Stimulated activated CD4-positive, alpha-beta T cell treated with anti-CD3 and anti-CD28 coated beads, Interleukin-1b, Interleukin-23, amount 100 ng/mL, for 4 hours (primary cell): ENCODE measurements around the gene LURAP1L.

Source experiments
- DNase-seq, 2 donors: peaks; one replicate each; pipeline ENCODE4 v3.0.0-alpha.2; 2020; ENCODE audit warnings: low read depth in 2 of 2

LURAP1L gene, protein sequence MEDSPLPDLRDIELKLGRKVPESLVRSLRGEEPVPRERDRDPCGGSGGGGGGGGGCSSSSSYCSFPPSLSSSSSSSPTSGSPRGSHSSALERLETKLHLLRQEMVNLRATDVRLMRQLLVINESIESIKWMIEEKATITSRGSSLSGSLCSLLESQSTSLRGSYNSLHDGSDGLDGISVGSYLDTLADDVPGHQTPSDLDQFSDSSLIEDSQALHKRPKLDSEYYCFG

DNA sequence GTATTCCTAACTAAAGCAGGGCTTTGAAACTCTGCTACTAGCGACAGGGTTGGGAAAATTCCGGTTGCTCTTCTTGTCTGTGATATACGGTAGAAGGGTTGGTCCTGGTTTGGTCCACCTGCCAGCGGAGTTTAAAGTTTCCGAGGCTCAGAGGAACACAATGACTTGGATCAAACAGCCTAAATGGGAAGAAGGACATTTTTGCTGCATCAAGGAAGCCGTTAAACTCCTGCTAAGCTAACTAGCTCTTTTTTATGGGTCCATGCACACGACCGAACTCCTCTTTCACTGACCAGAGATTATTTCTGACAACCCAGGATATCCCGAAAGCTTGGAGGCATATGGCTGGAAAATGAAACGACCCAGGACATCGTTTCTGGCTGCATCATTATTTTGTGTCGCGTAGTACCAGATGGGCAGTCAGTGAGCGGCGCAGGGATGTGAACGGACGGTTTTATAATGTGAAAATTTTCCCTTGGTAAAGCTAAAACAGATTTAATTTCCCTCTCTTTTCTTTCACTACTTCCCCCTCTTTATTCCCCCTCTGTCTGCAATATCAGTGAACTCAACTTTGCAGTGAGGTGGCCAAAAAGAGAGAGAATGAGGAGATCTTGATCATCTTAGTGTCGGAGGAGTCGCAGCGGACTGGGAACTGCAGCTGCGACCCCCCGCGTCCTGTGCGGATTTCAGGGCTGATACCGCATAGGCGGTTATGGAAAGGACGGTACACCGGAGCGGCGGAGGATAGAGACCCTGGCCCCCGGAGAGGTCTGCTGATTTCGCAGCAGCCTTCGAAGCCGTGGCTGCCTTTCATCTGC lies at the start of gene LURAP1L:
LURAP1L (plus strand) TSS at position 160 of the 818 bp plus-strand sequence. CDS start 696 bp downstream, outside the sequence.
- DNase-seq, result no peak

DNA sequence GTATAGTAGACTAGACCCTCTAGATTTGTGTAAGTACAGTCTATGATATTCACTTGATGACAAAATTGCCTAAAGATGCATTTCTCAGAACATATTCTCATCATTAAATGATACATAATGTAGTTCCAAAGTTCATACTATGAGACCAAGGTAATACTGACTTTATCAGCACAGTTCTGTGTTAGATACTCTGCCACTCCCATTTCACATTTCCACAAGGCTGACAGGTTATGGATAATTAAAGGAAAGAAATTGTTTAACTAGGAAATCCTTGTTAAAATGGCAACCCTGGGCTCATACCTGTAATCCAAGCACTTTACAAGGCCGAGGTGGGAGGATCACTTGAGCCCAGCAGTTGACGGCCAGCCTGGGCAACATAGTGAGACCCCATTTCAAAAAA lies 48.0 kb upstream of the LURAP1L start:
- DNase-seq, result no peak

DNA sequence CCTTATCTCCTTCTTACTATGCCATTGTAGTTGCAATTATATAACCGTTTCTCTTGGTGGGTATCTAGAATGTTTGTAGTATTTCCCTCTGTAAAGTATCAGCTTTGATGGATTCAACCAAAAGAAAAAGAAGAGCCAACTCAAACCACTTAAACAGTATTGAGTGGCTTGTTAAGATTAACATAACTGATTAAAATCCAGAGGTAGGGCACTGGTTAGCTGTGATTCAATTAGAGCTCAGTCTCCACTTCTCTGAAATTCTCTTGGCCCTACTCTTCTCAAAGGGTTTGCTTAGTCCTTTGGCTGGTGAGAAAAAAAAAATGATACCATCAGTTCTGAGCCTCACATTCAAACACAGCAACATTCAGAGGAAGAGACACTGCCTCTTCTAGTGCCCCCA lies 44.6 kb upstream of the LURAP1L start:
- DNase-seq, result no peak

DNA sequence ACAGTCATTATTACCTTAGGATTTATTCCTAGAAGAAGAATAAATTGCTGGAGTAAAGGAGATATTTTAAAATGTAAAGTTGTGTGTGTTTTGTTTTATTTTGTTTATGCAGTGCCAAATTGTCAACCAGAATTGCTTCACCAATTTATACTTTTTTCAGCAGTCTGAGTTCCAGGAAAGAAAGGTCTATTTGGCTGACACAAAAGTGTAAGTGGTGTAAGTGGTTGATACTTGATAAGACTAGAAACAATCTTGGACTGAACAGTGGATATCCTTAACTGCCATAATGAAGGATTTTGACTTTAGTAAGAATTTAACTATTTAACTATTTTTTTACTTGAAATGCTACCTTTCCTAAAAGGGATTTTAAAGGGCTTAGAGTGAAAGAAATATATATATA lies 43.9 kb upstream of the LURAP1L start:
- no peak for DNase-seq

DNA sequence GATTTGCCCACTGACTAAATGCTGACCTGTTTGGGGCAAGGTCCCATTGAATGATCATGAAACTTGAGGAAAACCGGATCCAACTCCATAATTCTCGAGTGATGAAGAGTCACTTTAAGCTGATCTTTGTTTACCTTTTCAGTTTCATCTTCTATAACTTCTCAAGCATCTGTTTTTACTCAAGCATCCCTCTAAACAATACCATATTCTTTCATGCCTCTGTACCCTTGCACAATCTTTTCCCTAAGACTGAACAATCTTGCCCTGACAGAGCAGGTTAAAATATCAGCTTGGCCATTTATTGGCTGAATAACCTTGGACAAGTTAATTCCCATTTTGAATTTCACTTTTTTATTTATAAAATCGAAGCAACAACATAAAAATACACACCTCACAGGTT lies 41.8 kb upstream of the LURAP1L start:
- DNase-seq, result no peak

DNA sequence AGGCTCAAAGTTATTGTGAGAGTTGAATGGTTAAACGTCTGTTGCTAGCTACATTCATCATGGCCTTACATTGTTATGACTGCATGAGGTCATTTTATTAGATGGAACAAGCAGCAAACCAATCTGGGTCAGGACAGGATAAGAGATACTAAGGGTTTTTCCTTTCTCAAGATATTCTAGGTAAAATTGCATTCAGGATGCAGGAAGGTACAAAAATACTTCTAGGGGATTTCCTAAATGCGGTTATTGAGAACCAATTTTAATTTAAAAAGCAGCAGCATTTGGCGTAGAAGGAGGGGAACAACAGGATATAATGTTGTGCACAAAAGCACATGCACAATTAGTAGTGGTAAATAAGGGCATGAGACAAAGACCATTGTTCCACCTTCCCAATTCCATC lies 39.2 kb upstream of the LURAP1L start:
- DNase-seq, result no peak

DNA sequence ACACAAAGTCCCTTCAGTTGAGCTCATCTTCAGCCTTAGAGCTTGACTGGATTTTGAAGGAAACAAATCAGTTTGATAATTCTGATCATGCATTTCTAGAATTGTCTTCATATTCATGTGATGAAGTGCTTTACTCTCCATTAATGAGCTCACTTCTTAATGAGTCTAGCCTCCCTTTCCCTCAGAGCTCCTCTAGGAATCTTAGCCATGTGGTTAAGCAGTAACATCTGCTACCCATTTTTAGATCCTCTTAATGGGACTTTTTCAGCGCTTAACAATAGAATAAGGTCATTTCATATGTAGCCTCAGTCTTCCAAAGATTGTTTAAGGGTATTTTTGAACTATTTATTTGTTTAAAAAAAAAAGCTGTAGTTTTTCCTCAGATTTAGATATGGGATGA lies 36.9 kb upstream of the LURAP1L start:
- no peak for DNase-seq

DNA sequence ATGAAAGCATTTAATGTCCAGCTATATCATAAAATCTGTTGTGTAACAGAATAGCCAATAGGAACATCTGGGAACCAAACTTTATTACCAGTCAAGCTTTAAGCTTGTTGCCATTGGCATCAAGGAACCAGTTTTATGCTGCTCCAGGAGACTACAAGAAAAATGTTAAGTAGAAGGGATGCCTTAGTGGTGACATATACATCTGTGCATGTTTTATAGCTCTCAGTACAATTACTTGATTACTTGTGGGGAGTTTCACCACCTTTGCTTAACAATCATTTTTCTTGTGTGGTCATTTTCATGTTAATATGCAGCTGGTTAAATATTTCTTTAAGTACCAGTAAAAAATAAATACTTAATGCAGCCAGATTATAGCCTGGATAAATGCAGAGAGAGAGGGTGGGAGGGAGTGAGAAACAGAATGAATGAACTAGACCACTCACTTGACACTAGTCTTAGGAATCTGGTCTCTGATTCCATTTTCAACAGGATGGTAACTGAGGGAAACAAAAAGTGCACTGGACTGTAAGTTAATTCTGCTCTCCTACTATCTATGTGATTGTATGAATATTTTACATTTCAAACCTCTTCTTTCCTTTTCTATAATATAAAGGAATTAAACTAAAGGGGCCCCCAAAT lies 35.7 kb upstream of the LURAP1L start:
- DNase-seq, result no peak

DNA sequence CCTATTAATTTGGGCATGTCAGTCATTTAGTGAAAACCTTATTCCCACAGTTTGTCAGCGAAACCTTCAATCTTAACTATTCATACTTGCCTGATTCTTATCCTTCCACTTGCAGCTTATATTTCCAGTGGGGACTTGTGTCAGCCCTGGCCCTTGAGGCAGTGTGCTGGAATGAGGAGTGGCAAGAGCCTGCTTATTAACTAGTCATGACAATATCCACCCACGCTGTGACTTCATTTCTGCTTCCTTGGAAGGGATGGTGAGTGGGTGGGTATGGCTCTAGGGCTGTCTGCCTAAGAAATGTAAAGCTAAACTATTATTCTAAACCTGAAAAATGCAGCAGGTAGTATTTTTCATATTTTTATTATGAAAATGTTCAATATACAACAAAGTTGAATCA lies 34.0 kb upstream of the LURAP1L start:
- DNase-seq, result no peak

DNA sequence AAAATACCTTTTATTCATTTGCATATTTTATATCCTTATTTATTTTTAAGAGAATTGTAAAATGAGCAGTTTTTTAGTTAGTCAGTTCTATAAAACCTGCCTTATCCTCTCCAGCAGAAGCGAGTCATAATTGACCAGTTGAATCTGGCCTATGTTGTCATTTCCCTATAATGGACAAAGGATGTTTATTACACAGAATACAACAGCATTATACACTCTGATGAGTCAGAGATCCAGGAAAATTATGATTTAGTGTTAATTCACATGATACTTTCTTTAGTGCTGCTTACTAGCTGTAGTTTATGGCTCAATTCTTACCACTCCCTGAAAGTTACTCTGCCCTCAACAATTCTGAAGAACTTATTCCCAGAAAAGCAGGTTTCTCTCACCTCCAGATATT lies 26.8 kb upstream of the LURAP1L start:
- no peak for DNase-seq

DNA sequence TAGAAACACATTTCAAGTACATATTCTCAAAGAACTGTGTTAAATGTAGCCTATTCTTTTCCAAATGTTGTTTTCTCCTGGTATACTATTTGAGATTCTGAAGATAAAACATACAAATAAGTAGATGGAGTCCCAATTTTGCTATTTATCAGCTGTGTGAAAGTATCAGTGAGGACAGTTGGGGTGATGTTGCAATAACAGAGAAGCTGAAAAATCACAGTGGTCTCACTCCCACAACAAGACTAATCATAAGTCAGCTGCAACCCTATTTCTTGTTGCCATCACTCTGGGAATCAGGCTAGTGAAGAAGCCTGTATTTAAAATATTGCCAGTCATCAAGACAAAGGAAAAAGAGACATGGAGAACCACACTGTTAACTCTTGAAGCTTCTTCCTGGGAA lies 25.9 kb upstream of the LURAP1L start:
- DNase-seq, result no peak

DNA sequence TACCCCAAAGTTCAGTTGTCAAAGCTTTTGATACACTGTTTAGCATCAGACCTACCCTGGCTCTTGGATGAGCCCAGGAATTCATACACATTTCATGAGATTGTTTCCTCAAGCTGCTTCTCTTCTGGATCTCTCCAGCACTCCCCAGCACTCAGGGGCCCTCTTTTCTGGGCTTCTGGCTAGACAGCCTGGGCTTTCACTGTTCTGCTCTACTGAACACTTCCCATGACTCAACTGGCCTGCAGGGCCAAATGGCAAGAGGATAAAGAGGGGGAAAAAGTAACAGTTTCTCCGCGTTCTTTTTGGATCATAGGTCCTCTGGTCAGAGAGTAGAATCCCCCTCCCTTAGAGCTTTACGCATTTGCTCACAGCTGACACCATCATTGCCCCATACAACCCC lies 20.9 kb upstream of the LURAP1L start:
- DNase-seq, result no peak

DNA sequence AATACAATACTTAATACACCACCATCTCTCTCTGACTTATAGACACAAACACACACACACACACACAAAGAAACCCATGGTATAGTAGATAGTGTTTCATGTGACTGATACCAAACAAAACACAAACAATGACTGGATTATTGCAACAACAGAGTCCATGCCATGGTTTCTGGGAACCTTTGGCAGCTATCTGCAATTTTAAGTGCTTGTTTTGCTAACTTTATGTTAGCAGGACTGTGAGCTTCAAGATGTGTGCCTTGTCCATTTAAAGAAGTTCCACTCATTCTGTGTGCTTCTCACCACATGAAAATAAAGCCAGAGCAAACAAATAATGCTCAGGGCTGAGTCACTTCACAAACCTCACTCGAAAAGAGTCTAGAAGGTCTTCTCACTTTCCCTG lies 15.1 kb upstream of the LURAP1L start:
- DNase-seq, result no peak

DNA sequence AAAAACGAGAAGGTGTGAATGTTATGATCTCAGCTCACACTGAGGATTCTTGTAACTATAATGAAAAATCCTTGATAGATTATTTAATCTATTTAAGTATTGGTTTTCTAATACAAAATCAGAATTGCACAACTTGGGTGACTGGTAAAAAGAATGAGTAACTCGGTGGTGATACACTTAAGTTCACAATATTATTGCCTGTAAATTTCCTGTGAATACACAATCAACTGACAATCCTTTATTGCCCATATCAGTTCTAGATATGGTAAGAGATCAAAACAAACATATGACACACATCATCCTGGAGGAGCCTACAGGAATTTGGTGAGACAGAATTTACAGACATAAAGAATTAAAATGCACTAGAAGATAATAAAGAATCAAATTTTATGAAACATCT lies 14.1 kb upstream of the LURAP1L start:
- DNase-seq, result no peak

DNA sequence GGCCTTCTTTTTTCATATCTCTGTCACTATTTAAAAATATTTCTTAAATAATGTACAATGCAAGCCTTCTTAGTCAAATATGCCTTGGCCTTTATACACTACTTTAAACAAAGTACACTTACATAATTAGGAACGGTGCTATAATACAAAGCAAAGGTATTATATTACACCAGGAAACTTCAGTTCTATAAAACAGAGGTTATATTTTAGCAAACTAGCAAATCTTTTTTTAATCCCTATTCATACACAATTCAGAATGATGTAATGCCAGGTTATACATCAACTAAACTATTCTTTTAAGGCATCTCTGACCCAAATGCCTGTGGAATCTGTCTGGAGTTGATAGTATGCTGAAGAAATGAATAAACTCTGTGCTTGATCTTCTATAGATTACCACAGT lies 10.7 kb upstream of the LURAP1L start:
- no peak for DNase-seq

DNA sequence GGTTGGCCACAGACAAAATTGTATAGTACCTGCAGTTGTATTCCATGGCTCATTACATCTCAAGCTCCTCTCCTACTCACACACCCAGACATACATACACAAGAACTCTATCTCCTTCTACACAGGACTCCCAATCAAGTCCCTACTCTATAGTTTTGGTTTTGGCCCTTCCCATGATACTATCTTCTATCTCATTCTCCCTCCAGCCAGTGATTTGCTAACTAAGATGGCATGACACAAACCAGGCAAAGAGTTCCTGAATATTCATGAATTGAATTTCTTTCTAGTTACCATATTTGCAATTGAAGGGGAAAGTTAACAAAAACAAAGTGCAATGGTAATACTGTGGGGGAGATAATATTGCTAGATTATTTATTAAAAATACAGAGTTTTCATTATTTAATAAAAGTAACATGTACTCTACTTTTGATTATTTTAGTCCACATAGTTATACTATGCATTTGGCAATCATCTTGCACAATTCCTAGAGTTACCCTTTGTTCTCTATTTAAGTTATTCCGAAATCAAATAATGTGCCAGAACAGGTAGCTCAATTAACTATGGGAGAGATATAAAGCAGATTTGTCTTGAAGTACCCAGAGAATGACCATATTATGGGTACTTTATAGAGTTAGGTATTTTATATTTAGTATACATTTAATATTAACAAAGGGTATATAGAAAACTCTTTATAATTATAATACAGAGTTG lies 9.6 kb upstream of the LURAP1L start:
- DNase-seq, result no peak

DNA sequence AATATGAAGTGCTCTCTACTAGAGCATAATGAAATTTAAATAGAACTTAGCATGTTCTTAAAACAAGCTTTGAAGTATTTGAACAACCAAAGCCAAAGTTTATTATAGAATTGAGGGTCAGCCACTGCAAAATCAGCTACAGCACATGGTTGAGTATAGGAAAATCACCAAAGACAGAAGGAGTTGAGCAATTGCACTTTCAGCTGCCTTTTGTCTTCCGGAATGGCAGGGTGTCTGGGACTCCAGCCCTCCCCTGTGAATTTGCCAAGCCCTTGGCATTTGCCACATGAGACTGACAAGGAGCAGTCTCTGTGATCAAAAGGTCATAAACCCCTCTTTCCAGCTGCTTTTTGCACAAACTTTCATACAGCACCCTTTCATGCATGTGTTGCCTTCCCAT lies 8.5 kb upstream of the LURAP1L start:
- DNase-seq, result no peak

DNA sequence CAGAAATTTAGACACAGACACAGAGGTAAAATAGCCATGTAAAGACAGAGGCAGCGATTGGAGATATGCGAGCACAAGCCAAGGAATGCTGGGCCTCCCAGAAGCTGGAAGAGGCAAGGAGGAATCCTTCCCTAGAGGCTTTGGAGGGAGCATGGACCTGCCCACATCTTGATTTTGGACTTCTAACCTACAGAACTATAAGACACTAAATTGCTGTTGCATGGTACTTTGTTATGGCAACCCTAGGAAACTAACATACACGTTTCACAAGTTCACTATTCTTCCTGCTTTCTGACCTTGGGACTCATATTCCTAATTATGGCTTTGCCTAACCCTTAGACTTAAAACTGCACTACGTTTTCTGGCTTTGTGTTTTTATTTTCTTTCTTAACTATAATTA lies 4.6 kb upstream of the LURAP1L start:
- no peak for DNase-seq

DNA sequence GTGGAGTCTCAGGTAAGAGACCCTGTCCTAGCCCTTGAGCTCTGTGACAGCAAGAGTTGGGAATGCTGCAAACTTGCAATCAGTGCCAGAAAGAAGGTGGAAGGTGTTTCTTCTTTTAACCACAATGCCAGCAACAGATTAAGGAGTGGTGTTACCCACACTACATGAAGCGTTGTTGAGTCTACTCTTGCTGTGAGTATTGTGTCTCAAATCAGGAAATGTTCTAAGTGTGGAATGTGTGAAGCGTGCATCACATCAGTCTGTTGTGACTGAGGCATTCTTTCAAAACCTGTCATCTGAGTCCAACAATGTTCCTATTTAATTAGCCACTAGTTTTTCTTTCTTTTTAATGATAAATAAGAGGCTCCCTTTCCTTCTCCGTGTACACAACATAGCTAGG lies 2.9 kb upstream of the LURAP1L start:
- no peak for DNase-seq

DNA sequence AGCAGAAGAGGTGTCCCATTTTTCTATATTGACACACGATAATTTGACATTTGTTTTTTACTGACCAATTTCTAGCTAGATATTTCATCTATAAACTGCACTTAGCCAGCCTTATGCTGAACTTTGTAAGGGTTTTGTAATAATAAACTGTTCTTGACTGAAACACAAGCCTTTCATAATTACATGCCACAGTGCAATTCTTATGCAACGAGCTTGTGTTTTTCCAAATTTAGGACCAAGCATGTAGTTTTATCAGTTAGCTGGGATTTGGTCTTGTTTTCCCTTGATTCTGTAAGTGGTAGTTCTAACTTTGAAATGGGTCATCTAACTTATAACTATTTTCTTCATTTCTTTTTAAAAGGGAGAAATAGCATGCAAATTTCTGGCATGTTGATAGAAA lies 1.3 kb upstream of the LURAP1L start:
- DNase-seq, result no peak

DNA sequence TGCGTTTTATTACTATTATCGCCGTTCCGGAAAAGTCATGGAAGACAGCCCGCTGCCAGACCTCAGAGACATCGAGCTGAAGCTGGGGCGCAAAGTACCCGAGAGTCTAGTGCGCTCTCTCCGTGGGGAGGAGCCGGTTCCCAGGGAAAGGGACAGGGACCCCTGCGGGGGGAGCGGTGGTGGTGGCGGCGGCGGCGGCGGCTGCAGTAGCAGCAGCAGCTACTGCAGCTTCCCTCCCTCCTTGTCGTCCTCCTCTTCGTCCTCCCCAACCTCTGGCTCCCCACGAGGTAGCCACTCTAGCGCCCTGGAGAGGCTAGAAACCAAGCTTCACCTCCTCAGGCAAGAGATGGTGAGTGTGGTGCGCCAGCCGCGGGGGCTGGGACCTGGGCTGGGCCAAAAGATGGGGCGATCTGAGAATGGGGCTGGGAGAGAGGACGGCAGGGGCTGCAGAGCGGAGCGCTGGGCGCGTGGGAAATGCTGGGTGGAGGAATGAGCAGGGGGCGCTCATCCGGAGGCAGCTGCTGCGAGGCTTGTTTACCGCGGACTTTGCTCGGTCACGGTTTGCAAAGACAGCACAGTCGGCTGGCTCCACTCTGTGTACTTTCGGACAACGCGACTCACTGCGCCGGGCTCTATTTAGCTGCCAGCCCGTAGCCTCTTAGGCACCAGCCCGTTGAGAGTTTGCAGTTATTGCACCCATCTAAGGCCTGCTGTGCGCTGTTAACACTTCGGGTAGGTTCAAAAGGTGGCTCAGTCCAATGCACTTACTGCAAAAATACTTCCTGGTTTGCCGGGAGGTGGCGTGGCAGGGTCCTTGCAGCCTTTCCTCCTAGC lies 1.1 kb downstream of the LURAP1L start:
- no peak for DNase-seq
